HL-60 (cell line): ENCODE measurements around the gene NRXN3.

Experiments used
- DNase-seq, 2 experiments: peaks; one replicate each; pipeline ENCODE4 v3.0.0-alpha.2; 2010 to 2020; ENCODE audit warnings: low read depth in 1 of 2, low spot score in 1 of 2
- H3K27ac ChIP-seq: fragments of 250-450 bp; sonication (Bioruptor Pico); replicated peaks from 2 replicates; pipeline ENCODE4 v1.5.1; 2020; ENCODE audit warnings: mild to moderate bottlenecking, moderate library complexity
- H3K27me3 ChIP-seq: fragments of 250-450 bp; sonication (Bioruptor Pico); 2 replicates; pipeline ENCODE4 v1.5.1; 2021; ENCODE audit warnings: mild to moderate bottlenecking, moderate library complexity; ENCODE audit not compliant: insufficient read depth, poor library complexity, severe bottlenecking
- H3K4me3 ChIP-seq: replicated peaks from 2 replicates; pipeline ENCODE4 v1.5.1; 2011; ENCODE audit warnings: mild to moderate bottlenecking, control low read depth, low read length; ENCODE audit not compliant: insufficient read depth
- CTCF ChIP-seq: IDR thresholded peaks from one replicate; pipeline ENCODE4 v1.5.1; 2011; ENCODE audit warnings: low read length, control low read depth, inconsistent platforms; ENCODE audit not compliant: insufficient read depth
- GABPA ChIP-seq: IDR thresholded peaks from 2 replicates; pipeline ENCODE4 v1.6.1; 2012; ENCODE audit warnings: low read depth
- POLR2AphosphoS5 ChIP-seq: IDR thresholded peaks from 2 replicates; pipeline ENCODE4 v1.6.1; 2012; ENCODE audit warnings: low read depth
- REST ChIP-seq: IDR thresholded peaks from 2 replicates; pipeline ENCODE4 v1.6.1; 2012; ENCODE audit warnings: low read depth; ENCODE audit not compliant: insufficient replicate concordance
- SPI1 ChIP-seq: IDR thresholded peaks from 2 replicates; pipeline ENCODE4 v1.6.1; 2012; ENCODE audit warnings: low read depth, mild to moderate bottlenecking, borderline replicate concordance

NRXN3 gene

GRCh38 chr14:79407572-79407971 lies 1237.4 kb downstream of the NRXN3 start:
- Histone ChIP-seq H3K27me3 (no peaks in the 10 kb centered on the region), H3K27ac (no peak overlapping the region), H3K4me3 (no peak overlapping the region)
- DNase-seq = no peak
- TF ChIP-seq REST (no peak), POLR2AphosphoS5 (no peak), CTCF (no peak), SPI1 (no peak), GABPA (no peak)

GRCh38 chr14:79408696-79409095 lies 1238.5 kb downstream of the NRXN3 start:
- no peak for DNase-seq
- Histone ChIP-seq H3K27ac (no peak overlapping the region), H3K27me3 (no peaks in the 10 kb centered on the region), H3K4me3 (no peak overlapping the region)
- TF ChIP-seq REST (no peak), POLR2AphosphoS5 (no peak), CTCF (no peak), GABPA (no peak), SPI1 (no peak)

GRCh38 chr14:79411403-79412174 lies 1241.4 kb downstream of the NRXN3 start:
- DNase-seq = no peak
- Histone ChIP-seq H3K27ac (no peak overlapping the region), H3K27me3 (no peaks in the 10 kb centered on the region), H3K4me3 (no peak overlapping the region)
- TF ChIP-seq CTCF (no peak), POLR2AphosphoS5 (no peak), REST (no peak), SPI1 (no peak), GABPA (no peak)
